ENCODE measurements around the gene SAMD4A.

DNA sequence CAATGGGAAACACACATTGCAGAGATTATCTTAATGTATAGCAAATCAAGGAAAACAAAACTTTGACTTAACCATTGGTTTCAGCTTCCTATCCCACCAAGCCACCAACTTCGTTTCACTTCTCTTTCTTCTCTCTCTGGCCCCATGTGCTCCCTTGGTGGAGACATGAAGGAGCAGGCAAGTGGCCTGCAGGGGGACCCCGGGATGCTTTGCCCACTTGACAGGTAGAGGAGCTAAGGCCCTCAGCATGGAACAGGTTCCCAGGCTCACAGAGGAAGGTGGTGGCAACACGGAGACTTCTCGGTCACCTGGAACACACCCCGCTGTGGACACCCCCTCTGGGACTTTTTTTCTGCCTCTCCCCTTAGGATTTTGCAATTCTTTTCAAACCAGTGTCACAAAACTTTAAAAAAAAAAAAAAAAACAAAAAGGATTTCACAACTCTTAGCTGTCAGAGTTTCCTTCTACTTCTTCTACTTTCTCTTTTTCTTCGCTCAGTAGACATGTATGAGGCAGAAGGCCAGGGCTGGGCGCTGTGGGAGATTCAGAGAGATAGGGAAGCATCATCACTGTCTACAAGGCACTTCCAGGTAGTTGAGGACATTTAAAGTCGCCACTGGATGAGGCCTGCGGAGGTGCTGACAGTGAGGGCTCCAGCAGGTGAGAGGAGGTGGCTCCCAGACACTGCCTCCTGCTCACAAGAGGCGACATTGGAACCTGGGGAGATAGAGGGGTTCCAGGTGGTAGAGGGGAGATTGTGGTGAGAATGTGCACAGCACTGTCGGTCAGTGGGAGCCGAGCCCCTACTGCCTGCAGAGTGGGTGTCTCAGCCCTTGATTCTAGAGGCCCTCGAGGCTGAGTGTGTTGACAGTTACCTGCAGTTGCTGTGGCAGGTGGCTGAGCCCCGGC lies 216.1 kb downstream of the SAMD4A start:
- TF ChIP-seq, protein P1, sequence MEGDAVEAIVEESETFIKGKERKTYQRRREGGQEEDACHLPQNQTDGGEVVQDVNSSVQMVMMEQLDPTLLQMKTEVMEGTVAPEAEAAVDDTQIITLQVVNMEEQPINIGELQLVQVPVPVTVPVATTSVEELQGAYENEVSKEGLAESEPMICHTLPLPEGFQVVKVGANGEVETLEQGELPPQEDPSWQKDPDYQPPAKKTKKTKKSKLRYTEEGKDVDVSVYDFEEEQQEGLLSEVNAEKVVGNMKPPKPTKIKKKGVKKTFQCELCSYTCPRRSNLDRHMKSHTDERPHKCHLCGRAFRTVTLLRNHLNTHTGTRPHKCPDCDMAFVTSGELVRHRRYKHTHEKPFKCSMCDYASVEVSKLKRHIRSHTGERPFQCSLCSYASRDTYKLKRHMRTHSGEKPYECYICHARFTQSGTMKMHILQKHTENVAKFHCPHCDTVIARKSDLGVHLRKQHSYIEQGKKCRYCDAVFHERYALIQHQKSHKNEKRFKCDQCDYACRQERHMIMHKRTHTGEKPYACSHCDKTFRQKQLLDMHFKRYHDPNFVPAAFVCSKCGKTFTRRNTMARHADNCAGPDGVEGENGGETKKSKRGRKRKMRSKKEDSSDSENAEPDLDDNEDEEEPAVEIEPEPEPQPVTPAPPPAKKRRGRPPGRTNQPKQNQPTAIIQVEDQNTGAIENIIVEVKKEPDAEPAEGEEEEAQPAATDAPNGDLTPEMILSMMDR (IDR thresholded peaks at IDR 0.05): peak in 2 of 6 experiments; percentile 12 to 30
- TF ChIP-seq POLR2A (IDR thresholded peaks at IDR 0.05): no peak
